ENCODE data around the gene SRMS.

GRCh38 chr20:63532449-63532971 lies 15.0 kb downstream of the SRMS start:
- TF ChIP-seq EZH2 (IDR thresholded peaks at IDR 0.05; ENCODE audit: low read length, unreplicated experiment) (no peak), EZH2phosphoT487 (IDR thresholded peaks at IDR 0.05; ENCODE audit: borderline replicate concordance, low read length) (no peak)
- TF ChIP-seq, protein P1, sequence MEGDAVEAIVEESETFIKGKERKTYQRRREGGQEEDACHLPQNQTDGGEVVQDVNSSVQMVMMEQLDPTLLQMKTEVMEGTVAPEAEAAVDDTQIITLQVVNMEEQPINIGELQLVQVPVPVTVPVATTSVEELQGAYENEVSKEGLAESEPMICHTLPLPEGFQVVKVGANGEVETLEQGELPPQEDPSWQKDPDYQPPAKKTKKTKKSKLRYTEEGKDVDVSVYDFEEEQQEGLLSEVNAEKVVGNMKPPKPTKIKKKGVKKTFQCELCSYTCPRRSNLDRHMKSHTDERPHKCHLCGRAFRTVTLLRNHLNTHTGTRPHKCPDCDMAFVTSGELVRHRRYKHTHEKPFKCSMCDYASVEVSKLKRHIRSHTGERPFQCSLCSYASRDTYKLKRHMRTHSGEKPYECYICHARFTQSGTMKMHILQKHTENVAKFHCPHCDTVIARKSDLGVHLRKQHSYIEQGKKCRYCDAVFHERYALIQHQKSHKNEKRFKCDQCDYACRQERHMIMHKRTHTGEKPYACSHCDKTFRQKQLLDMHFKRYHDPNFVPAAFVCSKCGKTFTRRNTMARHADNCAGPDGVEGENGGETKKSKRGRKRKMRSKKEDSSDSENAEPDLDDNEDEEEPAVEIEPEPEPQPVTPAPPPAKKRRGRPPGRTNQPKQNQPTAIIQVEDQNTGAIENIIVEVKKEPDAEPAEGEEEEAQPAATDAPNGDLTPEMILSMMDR (conservative IDR thresholded peaks at IDR 0.05; ENCODE audit: low read depth, low read length): no peak

Data from PC-3 (cell line).